K562 (cell line): ENCODE measurements around the gene EML3. TPM values are rescaled to one million over a fixed set of nuclear protein-coding genes. Genes with fewer than 3 reads are reported as not detected.

Experiments used
- BRD9 ChIP-seq: fragments of 450-650 bp; IDR thresholded peaks from 2 replicates; pipeline ENCODE4 v1.6.1; 2018; ENCODE audit warnings: low read depth; ENCODE audit not compliant: partially characterized antibody
- CSDE1 ChIP-seq, 2 experiments: fragments of 450-650 bp; IDR thresholded peaks; 2 replicates each; pipeline ENCODE4 v1.6.1; 2016; ENCODE audit warnings: mild to moderate bottlenecking in 1 of 2
- ETV1 ChIP-seq: fragments of 450-650 bp; conservative IDR thresholded peaks from 2 replicates; pipeline ENCODE4 v1.6.1; 2016; ENCODE audit warnings: missing genetic modification characterization, control low read depth, low read depth, missing compliant biosample characterization
- GATA2 ChIP-seq: sonication (generic); formaldehyde crosslinking; IDR thresholded peaks from 2 replicates; pipeline ENCODE4 v1.4.0; 2020; ENCODE audit warnings: mild to moderate bottlenecking, missing genetic modification reagents
- MAFG ChIP-seq: fragments of 450-650 bp; conservative IDR thresholded peaks from 2 replicates; pipeline ENCODE4 v1.6.1; 2016; ENCODE audit warnings: missing genetic modification characterization, missing compliant biosample characterization
- NFRKB ChIP-seq: fragments of 450-650 bp; IDR thresholded peaks from 2 replicates; pipeline ENCODE4 v1.6.1; 2016; ENCODE audit warnings: low read depth
- PHTF2 ChIP-seq: fragments of 250-450 bp; sonication (Bioruptor Pico); IDR thresholded peaks from 2 replicates; pipeline ENCODE4 v1.5.0; 2021; ENCODE audit warnings: mild to moderate bottlenecking
- TRIM28 ChIP-seq: fragments of 450-650 bp; IDR thresholded peaks from 2 replicates; pipeline ENCODE4 v1.6.1; 2017
- XRCC3 ChIP-seq: fragments of 450-650 bp; IDR thresholded peaks from 2 replicates; pipeline ENCODE4 v1.6.1; 2017; ENCODE audit warnings: mild to moderate bottlenecking, moderate library complexity
- YY1 ChIP-seq, 3 experiments: IDR thresholded peaks; 2 replicates each; pipeline ENCODE4 v1.6.1; 2011; ENCODE audit warnings: low read length in 2 of 3, mild to moderate bottlenecking in 2 of 3, moderate library complexity in 2 of 3, borderline replicate concordance in 1 of 3, control low read depth in 1 of 3, low read depth in 1 of 3; ENCODE audit not compliant: insufficient read depth in 3 of 3, insufficient replicate concordance in 2 of 3, control insufficient read depth in 1 of 3, insufficient read length in 1 of 3; ENCODE audit errors: extremely low read depth in 1 of 3
- ZKSCAN8 ChIP-seq: fragments of 200-800 bp; sonication (Bioruptor generic); IDR thresholded peaks from 2 replicates; pipeline ENCODE4 v1.6.1; 2016; ENCODE audit warnings: missing genetic modification characterization, missing compliant biosample characterization
- ZNF785 ChIP-seq: fragments of 250-450 bp; sonication (Bioruptor Pico); IDR thresholded peaks from 2 replicates; pipeline ENCODE4 v1.4.0; 2020; ENCODE audit warnings: mild to moderate bottlenecking
- polyA plus RNA-seq, 8 experiments: library from polyadenylated mRNA; depleted of rRNA in 4 of 8; stranded (reverse) in 5 of 8; unstranded in 3 of 8; fragments of >200 nt; fragmentation: Nextera tagmentation in 2 of 8; fragmentation: Illumina TruSeq in 1 of 8; extraction: Ambion mirVana in 2 of 8; extraction: Trizol in 1 of 8; gene quantifications; 2 replicates each; pipeline versions ENCODE4 v1.2.1 to v1.2.3, GENCODE V29; 2011 to 2014; ENCODE audit warnings: inconsistent platforms in 1 of 8, missing spikeins in 1 of 8
- total RNA-seq, 7 experiments: library from RNA; depleted of rRNA in 6 of 7; stranded (reverse); fragments of >200 nt in 6 of 7; fragmentation: Illumina TruSeq in 2 of 7; extraction: Trizol in 2 of 7; gene quantifications; 2 replicates each; pipeline versions ENCODE4 v1.2.1 to v1.2.3, GENCODE V29; 2011 to 2021; ENCODE audit warnings: low replicate concordance in 1 of 7
- TF ChIP-seq, protein P1 (sequence below): fragments of 200-800 bp; sonication (Bioruptor generic); IDR thresholded peaks from 2 replicates; pipeline ENCODE4 v1.6.1; 2017; ENCODE audit warnings: missing genetic modification characterization, missing compliant biosample characterization
- TF ChIP-seq, protein P2 (sequence below), 2 experiments: fragments of 450-650 bp; IDR thresholded peaks; 2 replicates each; pipeline ENCODE4 v1.6.1; 2018; ENCODE audit warnings: mild to moderate bottlenecking in 2 of 2, low read depth in 1 of 2; ENCODE audit not compliant: partially characterized antibody in 2 of 2
- TF ChIP-seq, protein P3 (sequence below): fragments of 450-650 bp; IDR thresholded peaks from 2 replicates; pipeline ENCODE4 v1.6.1; 2016; ENCODE audit warnings: low read depth, mild to moderate bottlenecking, moderate library complexity
- TF ChIP-seq, protein P4 (sequence below), 2 experiments: fragments of 450-650 bp in 1 of 2; sonication (generic) in 1 of 2; formaldehyde crosslinking in 1 of 2; IDR thresholded peaks in 1 of 2; conservative IDR thresholded peaks in 1 of 2; 2 replicates each; pipeline versions ENCODE4 v1.6.1 to v1.8.1; 2016 to 2023; ENCODE audit warnings: mild to moderate bottlenecking in 2 of 2, moderate library complexity in 2 of 2, inconsistent platforms in 1 of 2, missing genetic modification reagents in 1 of 2
- TF ChIP-seq, protein P5 (sequence below): fragments of 150-350 bp; conservative IDR thresholded peaks from 2 replicates; pipeline ENCODE4 v1.6.1; 2014; ENCODE audit warnings: low read length

EML3 gene
- total and polyA plus RNA-seq, 9 of the 15 experiments (the other 6 are each of a cell fraction or from before 2014, with no cell fraction given) = 0.32 to 90.5 (median 26.4) TPM

DNA sequence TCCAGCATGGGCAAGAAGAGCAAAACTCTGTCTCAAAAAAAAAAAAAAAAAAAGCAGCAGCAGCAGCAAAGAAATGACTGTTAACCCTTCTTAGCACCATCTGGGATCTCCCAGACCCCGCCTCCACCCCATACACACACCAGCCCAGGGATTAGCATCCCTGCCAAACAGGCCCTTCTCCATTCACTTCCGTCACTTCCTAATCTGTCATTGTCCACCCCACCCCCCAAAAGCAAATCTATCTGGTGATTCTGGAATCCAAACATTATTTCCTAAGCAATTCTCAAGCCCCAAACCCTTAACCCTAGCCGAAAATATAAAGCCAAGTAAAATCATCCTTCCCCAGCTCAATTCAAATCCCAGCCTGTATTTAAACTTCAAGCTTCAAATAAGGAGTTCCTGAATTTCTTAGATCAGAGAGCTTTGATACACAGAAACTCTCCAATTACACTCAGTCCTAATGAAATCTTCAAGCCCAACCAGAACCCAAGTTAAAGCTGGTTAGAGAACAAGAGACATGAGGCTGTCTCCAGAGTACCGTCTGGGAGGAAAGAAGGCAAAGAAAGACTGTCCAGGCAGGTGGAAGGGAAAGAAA is 60.0 kb downstream of the EML3 start (continued):
- TF ChIP-seq GATA2 (CRISPR knock-in tag) (no peak), PHTF2 (CRISPR knock-in tag) (no peak), CSDE1 (IDR thresholded peaks at IDR 0.05) (0 out of 4 replicates have a peak, but pooled peaks of 1 of the 2 experiments have one; percentile 77), TRIM28 (peak; percentile 62; the same call in 1 of the 2 replicates), MAFG (tag) (no peak), ZNF785 (CRISPR knock-in tag) (no peak), BRD9 (no peak), ETV1 (tag) (no peak), YY1 (IDR thresholded peaks at IDR 0.05; ENCODE audit: borderline replicate concordance in 1 of 3, control insufficient read depth in 1 of 3, extremely low read depth in 1 of 3, insufficient read depth in 3 of 3, insufficient read length in 1 of 3, insufficient replicate concordance in 2 of 3, low read depth in 1 of 3, low read length in 2 of 3) (no peak), NFRKB (no peak), ZKSCAN8 (CRISPR knock-in tag) (peak; percentile 35; the same call in 1 of the 2 replicates), XRCC3 (no peak)
- TF ChIP-seq, protein P1, sequence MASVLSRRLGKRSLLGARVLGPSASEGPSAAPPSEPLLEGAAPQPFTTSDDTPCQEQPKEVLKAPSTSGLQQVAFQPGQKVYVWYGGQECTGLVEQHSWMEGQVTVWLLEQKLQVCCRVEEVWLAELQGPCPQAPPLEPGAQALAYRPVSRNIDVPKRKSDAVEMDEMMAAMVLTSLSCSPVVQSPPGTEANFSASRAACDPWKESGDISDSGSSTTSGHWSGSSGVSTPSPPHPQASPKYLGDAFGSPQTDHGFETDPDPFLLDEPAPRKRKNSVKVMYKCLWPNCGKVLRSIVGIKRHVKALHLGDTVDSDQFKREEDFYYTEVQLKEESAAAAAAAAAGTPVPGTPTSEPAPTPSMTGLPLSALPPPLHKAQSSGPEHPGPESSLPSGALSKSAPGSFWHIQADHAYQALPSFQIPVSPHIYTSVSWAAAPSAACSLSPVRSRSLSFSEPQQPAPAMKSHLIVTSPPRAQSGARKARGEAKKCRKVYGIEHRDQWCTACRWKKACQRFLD (CRISPR knock-in tag) = no peak
- TF ChIP-seq, protein P2, sequence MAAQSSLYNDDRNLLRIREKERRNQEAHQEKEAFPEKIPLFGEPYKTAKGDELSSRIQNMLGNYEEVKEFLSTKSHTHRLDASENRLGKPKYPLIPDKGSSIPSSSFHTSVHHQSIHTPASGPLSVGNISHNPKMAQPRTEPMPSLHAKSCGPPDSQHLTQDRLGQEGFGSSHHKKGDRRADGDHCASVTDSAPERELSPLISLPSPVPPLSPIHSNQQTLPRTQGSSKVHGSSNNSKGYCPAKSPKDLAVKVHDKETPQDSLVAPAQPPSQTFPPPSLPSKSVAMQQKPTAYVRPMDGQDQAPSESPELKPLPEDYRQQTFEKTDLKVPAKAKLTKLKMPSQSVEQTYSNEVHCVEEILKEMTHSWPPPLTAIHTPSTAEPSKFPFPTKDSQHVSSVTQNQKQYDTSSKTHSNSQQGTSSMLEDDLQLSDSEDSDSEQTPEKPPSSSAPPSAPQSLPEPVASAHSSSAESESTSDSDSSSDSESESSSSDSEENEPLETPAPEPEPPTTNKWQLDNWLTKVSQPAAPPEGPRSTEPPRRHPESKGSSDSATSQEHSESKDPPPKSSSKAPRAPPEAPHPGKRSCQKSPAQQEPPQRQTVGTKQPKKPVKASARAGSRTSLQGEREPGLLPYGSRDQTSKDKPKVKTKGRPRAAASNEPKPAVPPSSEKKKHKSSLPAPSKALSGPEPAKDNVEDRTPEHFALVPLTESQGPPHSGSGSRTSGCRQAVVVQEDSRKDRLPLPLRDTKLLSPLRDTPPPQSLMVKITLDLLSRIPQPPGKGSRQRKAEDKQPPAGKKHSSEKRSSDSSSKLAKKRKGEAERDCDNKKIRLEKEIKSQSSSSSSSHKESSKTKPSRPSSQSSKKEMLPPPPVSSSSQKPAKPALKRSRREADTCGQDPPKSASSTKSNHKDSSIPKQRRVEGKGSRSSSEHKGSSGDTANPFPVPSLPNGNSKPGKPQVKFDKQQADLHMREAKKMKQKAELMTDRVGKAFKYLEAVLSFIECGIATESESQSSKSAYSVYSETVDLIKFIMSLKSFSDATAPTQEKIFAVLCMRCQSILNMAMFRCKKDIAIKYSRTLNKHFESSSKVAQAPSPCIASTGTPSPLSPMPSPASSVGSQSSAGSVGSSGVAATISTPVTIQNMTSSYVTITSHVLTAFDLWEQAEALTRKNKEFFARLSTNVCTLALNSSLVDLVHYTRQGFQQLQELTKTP (IDR thresholded peaks at IDR 0.05; ENCODE audit: low read depth in 1 of 2, partially characterized antibody in 2 of 2) = no peak
- TF ChIP-seq, protein P3, sequence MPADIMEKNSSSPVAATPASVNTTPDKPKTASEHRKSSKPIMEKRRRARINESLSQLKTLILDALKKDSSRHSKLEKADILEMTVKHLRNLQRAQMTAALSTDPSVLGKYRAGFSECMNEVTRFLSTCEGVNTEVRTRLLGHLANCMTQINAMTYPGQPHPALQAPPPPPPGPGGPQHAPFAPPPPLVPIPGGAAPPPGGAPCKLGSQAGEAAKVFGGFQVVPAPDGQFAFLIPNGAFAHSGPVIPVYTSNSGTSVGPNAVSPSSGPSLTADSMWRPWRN = no peak
- TF ChIP-seq, protein P4, sequence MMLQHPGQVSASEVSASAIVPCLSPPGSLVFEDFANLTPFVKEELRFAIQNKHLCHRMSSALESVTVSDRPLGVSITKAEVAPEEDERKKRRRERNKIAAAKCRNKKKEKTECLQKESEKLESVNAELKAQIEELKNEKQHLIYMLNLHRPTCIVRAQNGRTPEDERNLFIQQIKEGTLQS (IDR thresholded peaks at IDR 0.05) = no peak
- TF ChIP-seq, protein P4 (CRISPR knock-in tag; conservative IDR thresholded peaks at IDR 0.05) = 0 out of 2 replicates have a peak, but pooled peaks have one; percentile 46
- TF ChIP-seq, protein P5, sequence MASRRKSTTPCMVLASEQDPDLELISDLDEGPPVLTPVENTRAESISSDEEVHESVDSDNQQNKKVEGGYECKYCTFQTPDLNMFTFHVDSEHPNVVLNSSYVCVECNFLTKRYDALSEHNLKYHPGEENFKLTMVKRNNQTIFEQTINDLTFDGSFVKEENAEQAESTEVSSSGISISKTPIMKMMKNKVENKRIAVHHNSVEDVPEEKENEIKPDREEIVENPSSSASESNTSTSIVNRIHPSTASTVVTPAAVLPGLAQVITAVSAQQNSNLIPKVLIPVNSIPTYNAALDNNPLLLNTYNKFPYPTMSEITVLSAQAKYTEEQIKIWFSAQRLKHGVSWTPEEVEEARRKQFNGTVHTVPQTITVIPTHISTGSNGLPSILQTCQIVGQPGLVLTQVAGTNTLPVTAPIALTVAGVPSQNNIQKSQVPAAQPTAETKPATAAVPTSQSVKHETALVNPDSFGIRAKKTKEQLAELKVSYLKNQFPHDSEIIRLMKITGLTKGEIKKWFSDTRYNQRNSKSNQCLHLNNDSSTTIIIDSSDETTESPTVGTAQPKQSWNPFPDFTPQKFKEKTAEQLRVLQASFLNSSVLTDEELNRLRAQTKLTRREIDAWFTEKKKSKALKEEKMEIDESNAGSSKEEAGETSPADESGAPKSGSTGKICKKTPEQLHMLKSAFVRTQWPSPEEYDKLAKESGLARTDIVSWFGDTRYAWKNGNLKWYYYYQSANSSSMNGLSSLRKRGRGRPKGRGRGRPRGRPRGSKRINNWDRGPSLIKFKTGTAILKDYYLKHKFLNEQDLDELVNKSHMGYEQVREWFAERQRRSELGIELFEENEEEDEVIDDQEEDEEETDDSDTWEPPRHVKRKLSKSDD = no peak
